HG02763 (cell line): ENCODE data around the gene CBFA2T2.
"Not testable (repeated sequence)": the region's sequence is repeated elsewhere in the genome, so short reads cannot be mapped to it uniquely, and the experiment has no call there.

ENCODE experiments used
- ATAC-seq: cut with Tn5 transposase; IDR thresholded peaks from one replicate; pipeline ENCODE4 v1.9.1; 2021; ENCODE audit warnings: mild to moderate bottlenecking, moderate library complexity; ENCODE audit not compliant: unreplicated experiment

CBFA2T2 gene

GRCh38 chr20:33570743-33571142 is 80.8 kb downstream of the CBFA2T2 start:
- no peak for ATAC-seq

- ATAC-seq: not testable (repeated sequence)
These were observed 83.4 kb downstream of the CBFA2T2 start for GRCh38 chr20:33573268-33573667.

- ATAC-seq: no peak
These were observed 85.4 kb downstream of the CBFA2T2 start for GRCh38 chr20:33575282-33575681.

GRCh38 chr20:33576432-33577125 is 86.7 kb downstream of the CBFA2T2 start:
- no peak for ATAC-seq

GRCh38 chr20:33578510-33578909 is 88.6 kb downstream of the CBFA2T2 start:
- ATAC-seq: no peak

GRCh38 chr20:33583143-33583542 is 93.2 kb downstream of the CBFA2T2 start:
- ATAC-seq: no peak

GRCh38 chr20:33584976-33585375 is 95.1 kb downstream of the CBFA2T2 start:
- no peak for ATAC-seq

GRCh38 chr20:33585413-33585812 is 95.5 kb downstream of the CBFA2T2 start:
- no peak for ATAC-seq

- no peak for ATAC-seq
These were observed 99.2 kb downstream of the CBFA2T2 start for GRCh38 chr20:33589059-33589458.

- not testable (repeated sequence) for ATAC-seq
These were observed 102.0 kb downstream of the CBFA2T2 start for GRCh38 chr20:33591901-33592300.

GRCh38 chr20:33594743-33595142 is 104.8 kb downstream of the CBFA2T2 start:
- ATAC-seq: no peak

GRCh38 chr20:33600414-33600813 is 110.5 kb downstream of the CBFA2T2 start:
- no peak for ATAC-seq

GRCh38 chr20:33600981-33601380 is 111.1 kb downstream of the CBFA2T2 start:
- no peak for ATAC-seq

GRCh38 chr20:33601861-33602260 is 112.0 kb downstream of the CBFA2T2 start:
- ATAC-seq: no peak

GRCh38 chr20:33602826-33603590 is 113.1 kb downstream of the CBFA2T2 start:
- ATAC-seq: no peak

GRCh38 chr20:33604084-33604990 is 114.4 kb downstream of the CBFA2T2 start:
- no peak for ATAC-seq

- no peak for ATAC-seq
These were observed 115.1 kb downstream of the CBFA2T2 start for GRCh38 chr20:33604991-33605370.

GRCh38 chr20:33606118-33606771 is 116.3 kb downstream of the CBFA2T2 start:
- ATAC-seq: no peak

GRCh38 chr20:33609504-33609903 is 119.6 kb downstream of the CBFA2T2 start:
- no peak for ATAC-seq

GRCh38 chr20:33611106-33611505 is 121.2 kb downstream of the CBFA2T2 start:
- no peak for ATAC-seq

GRCh38 chr20:33612001-33612400 is 122.1 kb downstream of the CBFA2T2 start:
- no peak for ATAC-seq
